Suppressor macrophage treated with lipopolysaccharide for 4 hours (primary cell): ENCODE results near the gene GSTA2.
"Not testable (repeated sequence)": the region's sequence is repeated elsewhere in the genome, so short reads cannot be mapped to it uniquely, and the experiment has no call there.

Source experiments
- DNase-seq: peaks from one replicate; pipeline ENCODE4 v3.0.0-alpha.2; 2020

GSTA2 gene

DNA sequence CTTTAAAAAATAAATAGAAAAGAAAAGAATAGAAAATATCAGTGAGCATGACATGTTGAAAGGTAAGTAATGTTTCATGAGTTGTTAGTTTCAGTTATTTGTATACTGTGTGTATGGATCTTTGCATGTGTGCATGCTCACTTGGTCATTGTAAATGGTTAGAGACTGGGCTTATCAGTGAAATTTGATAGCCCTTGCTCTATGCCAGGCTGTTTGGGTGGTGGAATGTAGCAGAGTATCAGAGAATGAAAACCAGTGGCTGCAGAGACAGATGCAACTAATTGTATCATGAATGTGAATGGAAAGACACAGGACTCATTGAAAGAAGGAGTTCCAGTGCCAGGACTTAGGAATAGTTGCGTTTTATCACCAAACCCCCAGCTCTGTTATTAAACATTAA lies 4.2 kb downstream of the GSTA2 start:
- no peak for DNase-seq

DNA sequence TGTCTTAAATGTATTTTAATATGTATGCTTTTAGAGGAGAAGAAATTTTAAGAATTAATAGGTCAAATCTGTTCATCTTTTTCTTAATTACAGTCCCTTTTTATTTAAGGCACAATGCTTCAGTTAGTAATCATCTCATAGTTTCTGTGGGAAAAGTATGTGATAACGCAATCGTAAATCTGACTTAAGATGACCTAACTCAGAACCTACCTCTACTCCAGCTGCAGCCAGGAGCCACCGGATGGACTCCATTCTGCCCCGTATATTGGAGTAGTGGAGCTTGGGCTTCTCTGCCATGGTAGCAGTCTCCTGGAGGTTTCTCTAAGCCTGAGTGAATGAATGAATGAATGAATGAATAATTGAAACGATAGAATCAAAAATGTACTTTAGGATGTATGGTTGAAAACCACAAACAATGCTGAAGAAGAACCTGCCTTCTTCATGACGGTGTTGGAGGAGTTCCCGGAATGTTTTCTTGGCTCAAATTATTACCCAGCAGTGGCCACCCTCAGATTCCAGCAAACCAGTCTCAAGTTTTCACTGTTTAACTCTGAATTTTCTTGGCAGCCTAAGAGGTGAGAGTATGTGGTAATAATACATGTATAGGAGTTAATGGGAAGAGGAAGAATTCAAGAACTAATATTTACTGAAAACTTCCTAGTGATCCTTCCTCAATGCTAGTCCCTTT lies 5.5 kb downstream of the GSTA2 start:
- not testable (repeated sequence) for DNase-seq

DNA sequence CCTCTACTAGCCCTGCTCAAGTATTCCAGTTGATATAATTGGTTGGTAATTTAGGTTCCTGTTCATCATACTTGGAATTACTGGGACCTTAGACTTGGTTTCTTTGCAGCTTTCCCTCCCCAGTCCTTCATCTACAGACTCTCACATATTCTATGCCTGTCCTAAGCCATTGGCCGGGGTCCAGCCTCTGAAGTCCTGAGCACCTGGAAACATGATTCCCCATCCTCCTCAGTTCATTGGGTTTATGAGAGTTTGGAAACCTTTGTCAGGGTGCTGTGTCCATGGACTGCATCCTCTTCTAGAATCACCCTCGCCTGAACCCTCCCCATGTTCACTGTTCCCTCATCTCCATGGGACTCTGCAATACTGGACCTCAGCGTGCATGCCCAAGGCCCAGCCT lies 8.8 kb downstream of the GSTA2 start:
- DNase-seq = no peak

DNA sequence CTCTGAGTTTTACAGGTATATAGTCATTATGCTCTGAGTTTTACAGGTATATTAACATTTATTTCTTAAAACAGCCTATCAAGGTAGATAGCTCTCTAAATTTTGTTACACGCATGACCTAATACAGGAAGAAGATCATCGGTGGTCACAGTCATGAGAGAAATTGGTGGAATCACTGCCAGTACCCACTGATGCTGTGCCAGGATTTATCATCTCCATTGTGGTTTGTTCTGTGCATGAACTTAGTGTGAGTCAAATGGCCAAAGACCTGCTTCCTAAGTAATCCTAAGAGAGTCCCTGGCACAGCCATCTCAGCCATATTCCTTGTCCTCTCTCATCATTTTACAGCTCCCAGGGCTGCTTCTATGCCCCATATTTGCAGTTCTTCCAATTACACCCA lies 10.1 kb downstream of the GSTA2 start:
- not testable (repeated sequence) for DNase-seq

DNA sequence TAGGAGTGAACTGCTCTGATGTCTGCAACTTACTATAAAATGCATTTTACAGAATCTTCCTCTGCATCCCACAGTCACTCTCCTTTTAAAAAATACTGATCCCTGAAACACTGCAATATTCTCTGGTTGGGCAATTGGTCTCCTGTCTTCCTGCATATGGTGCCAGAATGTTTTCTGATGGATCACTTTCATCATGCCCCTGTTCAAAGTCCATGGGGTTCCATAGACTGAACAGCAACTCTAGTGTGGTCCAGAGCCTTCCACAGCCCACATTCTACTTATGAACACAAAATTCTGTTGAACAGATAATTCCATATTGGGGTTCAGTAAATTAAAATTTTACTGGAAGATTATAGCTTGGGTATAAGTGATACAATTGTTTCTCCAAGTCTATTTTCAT lies 11.0 kb downstream of the GSTA2 start:
- DNase-seq = no peak

DNA sequence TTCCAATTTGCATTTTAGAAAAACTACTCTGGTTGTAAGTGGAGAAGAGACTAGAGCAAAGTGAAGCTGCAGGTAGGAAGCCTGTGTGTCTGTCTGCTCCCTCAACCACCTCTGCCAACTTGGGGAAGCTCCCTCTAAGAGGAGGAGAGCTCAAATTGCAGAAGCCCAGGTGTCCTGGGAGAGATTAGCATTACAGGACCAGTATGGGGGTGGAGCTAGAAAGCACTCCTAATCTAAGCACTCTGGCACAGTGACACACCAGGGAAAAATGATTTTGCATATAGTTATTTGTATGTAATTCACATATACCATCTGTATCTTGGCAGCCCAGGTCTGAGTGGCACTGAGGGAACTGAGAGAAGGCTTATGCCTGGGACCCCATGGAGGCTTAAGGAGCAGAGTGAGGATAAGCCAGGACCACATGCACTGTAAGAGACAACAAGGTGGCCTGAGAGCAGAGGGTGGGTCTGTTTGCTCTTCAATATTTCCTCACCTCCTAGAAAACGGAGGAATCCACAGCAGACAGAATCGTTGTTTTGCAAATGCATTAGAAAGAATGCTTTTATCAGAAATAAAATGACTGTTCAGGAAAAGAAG lies 13.6 kb downstream of the GSTA2 start:
- no peak for DNase-seq

DNA sequence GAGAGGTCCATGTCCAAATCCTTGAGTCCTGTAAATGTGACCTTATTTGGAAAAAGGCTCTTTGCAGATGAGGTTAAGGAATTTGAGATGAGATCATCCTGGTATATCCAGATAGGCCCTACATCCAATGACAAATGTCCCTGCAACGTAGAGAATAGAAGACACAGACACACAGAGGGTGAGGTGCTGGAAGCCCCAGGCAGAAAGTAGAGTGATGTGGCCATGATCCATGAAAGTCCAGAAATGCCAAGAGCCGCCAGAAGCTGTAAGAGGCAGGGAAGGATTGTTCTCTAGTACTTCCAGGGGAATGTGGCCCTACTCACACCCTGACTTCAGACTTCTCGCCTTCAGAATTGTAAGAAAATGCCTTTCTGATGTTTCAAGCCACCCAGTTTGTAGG lies 16.0 kb downstream of the GSTA2 start:
- not testable (repeated sequence) for DNase-seq

DNA sequence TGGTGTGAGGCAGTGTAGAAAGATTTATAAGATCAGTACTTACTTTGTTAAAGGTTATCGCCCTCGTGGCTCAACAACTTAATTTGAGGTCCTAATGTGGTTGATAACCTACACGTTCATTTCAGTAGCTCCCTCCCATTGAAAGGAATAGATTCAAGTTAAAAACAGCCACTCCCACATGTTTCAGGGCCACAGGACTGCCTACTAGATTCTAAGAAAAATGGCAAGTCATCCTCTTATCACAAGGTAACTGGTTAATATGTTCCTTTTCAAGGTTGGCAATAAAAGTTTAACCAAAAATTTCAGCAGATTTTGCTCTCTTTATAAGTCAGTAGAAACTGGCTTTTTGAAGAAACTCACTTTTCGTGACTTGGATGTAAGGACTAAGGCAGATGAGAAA lies 17.1 kb downstream of the GSTA2 start:
- no peak for DNase-seq

DNA sequence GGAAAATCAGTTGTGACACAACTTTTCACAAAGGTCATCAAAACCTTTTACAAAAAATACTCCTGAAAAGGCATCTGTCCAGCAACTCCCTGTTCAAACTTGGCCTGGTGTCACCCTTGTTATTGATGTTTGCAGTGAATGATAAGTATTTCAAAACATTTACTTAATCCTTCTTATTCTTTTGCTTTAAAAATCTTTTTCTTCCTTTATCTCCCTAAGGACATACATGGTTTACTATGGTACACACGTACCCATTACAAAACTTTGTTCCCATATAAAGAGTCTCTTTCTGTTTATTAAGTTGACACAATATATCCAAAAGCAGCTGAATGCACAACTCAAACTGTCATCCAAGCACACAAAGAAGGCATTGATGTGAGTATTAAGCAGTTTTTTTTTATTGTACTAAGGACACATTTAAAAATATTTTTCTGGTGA lies 17.5 kb downstream of the GSTA2 start:
- no peak for DNase-seq

DNA sequence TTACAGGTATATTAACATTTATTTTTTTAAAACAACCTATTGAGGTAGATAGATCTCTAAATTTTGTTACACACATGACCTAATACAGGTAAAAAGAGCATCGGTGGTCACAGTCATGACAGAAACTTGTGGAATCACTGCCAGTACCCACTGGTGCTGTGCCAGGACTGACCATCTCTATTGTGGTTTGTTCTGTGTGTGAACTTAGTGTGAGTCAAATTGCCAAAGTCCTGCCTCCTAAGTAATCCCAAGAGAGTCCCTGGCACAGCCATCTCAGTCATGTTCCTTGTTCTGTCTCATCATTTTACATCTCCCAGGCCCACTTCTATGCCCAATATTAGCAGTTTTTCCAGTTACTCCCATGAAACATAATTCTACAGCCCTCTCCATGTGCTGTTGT lies 21.4 kb downstream of the GSTA2 start:
- DNase-seq = no peak

DNA sequence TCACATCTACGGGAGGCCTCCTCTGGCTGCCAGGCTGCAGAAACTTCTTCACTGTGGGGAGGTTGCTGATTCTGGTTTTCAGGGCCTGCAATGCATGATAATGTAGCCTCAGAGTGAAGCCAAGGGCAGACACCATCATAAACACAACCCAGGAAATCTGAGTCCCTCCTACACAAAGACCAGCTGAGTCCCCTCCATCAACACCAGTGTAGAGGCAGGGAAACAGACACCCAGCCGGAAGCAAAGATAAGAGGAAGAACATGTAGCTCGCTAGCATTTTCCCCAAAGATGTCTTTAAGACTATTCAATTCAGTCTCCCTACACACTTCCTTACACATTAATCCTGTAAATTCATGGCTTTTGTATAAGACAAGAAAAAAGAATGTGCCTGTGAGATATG lies 23.6 kb downstream of the GSTA2 start:
- DNase-seq = no peak

DNA sequence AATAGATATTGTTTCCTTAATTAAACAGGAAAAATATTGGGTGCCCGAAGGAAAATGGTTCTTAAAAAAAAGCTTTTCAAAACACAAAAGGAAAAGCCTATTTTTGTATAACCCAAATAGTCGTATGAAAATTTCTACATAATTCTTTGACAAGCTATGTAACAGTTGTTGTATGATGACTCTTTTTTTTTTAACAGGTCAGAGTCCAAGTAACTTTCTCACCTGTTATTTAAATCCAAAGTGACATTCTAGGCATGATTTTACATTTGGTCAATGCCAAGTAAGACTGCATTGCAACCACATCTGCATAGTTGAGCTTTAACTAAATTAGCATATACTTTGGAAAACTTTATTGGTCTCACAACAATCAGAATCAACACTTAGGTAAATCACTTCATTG lies 24.1 kb downstream of the GSTA2 start:
- no peak for DNase-seq

DNA sequence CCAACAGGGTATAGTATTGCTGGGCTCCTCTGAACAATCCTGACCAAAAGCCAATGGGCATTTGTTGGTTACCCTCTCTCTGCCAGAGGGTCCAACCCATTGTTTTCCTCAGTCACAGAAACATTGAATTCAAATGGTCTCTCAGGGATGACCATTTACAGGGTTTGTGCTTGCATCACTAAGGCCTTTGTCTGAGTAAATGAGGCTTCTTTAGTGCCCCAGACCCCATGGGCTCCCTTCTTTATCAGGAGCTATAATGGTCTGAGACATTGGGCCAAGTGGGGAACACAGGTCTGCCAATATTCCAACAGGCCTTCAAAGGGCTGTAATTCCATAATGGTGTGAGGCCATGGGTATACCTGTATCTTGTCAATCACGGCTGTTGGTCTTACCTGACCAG lies 27.1 kb downstream of the GSTA2 start:
- DNase-seq = no peak

DNA sequence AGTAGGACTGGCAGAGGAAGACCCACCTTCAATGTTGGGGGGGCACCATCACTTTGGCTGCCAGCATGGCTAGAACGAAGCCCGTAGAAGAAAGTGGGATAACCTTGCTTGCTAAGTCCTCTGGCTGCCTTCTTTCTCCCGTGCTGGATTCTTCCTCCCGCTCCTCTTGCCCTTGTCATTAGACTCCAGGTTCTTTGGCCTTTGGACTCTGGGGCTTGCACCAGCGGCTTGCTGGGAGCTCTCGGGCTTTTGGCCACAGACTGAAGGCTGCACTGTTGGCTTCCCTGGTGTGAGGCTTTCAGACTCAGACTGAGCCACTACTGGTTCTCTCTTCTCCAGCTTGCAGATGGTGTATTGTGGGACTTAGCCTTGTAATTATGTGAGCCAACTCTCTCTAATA lies 28.2 kb downstream of the GSTA2 start:
- DNase-seq = no peak

DNA sequence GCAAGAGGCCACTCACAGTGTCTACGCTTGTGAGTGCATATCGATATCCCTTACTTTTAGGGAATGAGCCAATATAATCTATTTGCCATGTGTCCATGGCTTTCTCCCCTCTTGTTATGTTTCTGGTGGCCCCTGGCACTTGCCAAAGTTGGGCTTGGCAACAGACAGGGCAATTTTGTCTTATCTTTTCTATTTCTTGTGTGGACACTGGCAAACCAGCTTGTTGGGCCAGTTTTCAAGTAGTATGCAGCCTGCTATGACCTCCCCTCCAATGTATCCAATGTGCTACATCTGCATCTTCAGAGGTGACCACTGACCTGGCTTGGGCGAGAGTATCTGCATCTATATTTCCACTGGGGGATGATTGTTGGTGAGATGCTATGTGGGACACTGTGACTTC lies 29.2 kb downstream of the GSTA2 start:
- no peak for DNase-seq

DNA sequence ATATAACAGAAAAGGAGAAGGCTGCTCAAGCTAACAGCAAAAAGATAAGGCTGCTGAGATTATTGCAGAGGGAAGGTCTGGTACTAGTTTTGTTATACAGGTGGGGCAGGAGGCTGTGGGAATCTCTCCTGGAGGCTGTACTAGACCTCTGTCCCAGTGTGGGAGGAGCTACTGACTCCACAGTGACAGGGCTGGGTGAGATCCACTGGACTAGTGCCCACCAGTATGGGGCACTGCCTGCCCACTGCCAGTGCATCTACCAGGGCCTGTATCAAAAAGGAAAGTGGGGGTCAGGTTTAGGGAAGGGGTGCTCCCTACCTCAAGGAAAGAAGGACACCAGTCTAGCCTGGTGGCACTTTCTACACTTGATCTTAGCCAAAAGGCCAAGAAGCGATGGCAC lies 30.1 kb downstream of the GSTA2 start:
- no peak for DNase-seq

DNA sequence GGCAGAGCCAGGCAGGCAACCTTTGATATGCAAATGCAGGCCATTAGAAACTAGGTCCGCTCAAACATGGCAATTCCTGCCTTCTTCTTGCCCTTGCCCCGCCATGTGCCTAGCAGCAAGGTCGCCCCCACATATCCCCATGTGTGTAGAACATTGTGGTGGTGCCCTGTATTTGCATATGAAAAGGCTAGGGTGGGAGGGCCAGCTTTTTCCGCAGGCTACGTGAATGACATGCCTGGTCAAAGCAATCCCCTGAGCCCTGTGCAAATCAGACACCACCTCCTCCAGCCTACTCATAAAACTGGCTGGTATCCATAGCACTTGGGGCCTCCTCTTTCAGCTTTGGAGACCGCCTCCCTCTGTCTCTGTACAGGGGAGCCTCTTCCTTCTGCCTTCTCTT lies 31.6 kb downstream of the GSTA2 start:
- no peak for DNase-seq

DNA sequence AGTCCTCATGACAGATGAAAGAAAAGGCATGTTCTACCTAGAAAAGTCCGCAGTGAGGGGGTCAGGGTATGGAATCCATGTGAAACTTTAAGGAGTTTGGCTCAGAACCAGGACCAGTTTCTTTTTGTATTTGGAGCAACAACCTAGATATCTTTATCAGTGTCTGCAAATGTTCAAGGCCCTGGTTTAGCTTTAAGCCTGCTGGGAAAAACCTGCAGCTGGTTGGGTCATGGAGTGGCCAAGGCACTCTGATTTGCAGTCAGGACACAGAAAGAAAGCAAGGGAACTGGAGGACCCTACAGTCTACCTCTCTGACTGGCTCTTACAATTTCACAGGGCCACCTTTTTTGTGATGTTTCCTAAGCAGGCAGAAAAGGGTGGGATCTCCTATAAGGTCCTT lies 33.7 kb downstream of the GSTA2 start:
- no peak for DNase-seq

DNA sequence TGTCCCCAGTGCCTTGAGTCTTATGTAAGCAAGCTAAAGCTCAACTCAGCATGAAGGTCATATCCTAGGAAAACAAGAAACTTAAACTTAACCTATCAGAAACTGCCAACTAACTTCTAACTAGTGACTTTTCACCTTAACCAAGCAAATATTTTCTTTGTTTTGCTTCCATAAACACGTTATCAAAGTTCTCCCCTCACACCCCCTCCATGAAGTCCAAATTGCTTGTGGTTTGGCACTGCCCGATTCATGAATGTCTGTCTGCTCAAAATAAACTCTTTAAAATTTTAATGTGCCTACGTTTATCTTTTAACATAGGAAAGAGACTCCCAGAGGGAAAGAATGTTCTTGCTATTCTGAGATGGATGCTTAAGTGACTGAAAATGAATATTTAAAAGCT lies 34.9 kb downstream of the GSTA2 start:
- no peak for DNase-seq

DNA sequence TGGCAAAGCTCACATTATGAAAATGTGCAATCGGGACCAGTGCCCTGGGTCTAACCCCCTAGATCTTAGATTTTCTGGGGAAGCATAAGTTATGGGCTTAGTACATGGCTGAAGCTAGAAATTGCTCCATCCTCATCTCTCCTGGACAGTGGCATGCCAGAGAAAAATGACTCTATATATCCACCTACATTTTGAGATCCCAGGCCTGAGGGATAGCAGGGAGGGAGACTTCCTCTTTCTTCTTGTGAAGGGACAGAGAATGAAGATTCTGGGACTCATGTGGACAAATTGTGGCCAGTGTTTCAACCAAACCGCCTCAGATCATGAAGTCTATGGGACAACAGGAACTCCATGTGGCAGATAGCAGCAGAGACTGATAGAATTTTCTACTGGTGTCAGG lies 35.4 kb downstream of the GSTA2 start:
- DNase-seq = no peak

DNA sequence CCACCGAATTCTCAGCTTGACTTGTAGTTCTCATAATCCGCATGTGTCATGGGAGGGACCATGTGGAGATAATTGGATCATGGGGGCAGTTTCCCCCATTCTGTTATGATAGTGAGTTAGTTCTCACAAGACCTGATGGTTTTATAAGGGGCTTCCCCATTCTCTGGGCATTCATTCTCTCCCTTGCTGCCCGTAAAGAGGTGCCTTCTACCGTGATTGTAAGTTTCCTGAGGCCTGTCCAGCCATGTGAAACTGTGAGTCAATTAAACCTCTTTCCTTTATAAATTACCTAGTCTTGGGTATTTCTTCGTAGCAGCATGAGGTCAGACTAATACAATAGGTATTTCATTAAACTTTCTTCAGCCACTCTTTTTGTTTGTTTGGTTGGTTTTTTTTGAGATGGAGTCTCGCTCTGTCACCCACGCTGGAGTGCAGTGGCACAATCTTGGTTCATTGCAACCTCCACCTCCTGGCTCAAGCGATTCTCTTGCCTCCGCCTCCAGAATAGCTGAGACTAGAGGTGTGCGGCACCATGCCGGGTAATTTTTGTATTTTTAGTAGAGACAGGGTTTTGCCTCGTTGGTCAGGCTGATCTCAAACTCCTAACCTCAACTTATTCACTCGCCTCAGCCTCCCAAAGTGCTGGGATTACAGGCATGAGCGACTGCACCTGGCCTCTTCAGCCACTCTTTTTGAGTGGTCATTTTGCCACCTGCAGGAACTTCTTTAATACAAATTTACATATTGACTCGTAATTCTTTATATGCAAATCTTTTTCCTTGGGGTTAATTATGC lies 36.3 kb downstream of the GSTA2 start:
- no peak for DNase-seq

DNA sequence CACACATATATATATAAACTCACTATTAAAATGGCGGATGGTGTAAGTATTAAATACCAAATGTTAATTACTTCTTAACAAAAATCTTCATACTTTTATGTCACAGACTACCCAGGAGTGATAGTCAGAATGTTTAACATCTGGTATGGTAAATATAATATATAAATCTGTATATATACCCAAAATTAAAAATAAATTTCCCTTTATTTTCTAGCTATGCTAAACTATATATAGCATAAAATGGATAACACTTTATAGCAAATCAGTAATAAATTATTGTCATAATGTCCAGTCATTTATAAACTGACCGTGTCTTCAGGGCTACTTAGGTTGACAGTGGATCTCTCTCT lies 37.1 kb downstream of the GSTA2 start:
- DNase-seq = no peak

DNA sequence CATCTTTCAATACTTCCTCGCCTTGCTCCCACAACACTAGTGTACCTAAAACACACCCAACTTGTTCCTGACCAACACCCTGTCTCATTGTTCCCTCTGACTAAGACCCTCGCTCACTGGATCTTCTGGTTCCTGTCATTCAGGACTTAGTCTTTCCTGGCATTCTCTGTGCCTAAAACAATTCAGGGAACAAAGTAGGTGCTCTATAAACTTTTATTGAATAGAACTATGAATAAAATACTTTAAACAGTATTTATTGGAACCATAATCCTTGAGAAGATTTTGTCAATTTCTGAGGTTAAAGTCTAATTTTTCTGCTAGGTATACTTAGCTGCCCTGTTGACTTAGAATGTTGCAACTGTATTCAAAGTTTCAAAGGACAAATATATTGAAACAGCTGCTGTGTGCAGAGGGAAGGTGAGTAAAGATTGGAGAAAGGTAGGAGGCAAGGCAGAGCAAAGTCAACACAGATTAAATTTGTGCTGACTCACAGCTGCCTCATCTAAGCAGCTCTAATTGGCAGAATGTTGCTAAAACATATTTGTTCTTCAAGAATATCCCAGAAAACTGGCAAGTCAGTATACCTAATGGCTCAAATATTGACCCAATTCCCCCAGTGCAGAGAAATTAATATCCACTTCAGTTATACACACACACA lies 37.6 kb downstream of the GSTA2 start:
- DNase-seq = no peak

DNA sequence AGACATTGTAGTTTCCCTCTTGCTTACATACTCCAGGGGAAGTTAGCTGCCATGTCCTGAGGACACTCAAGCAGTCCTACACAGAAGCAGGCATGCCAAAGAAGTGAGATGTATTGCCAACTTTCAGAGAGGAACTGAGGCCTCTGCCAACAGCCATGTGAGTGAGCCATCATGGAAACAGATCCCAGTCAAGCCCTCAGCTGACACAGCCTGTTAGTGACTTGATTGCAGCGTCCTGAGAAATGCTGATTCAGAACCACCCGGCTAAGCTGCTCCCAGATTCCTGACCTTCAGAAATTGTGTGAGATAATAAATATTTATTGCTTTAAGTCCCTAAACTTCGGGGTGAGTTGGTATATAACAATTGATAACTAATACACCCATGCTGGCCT lies 38.1 kb downstream of the GSTA2 start:
- DNase-seq = peak; percentile 40
